DMS79 treated with DMSO at 0.1 percent for 48 hours (cell line): ENCODE data around the gene GOLGA6A.
"Not testable (repeated sequence)": the region's sequence is repeated elsewhere in the genome, so short reads cannot be mapped to it uniquely, and the experiment has no call there.

ENCODE experiments used
- DNase-seq: peaks from one replicate; lab custom pipeline; 2025; lab: John Stamatoyannopoulos, UW

Gene GOLGA6A

GRCh38 chr15:74053517-74053916, 28.8 kb downstream of the GOLGA6A start:
- no peak for DNase-seq

GRCh38 chr15:74052271-74053260, 29.8 kb downstream of the GOLGA6A start:
- DNase-seq = not testable (repeated sequence)

GRCh38 chr15:74050556-74051234, 31.7 kb downstream of the GOLGA6A start:
- no peak for DNase-seq

- no peak for DNase-seq
These were observed 32.2 kb downstream of the GOLGA6A start for GRCh38 chr15:74050127-74050526.

- DNase-seq = no peak
These were observed 36.1 kb downstream of the GOLGA6A start for GRCh38 chr15:74046275-74046674.

- DNase-seq = no peak
These were observed 36.6 kb downstream of the GOLGA6A start for GRCh38 chr15:74045636-74046274.

GRCh38 chr15:74045184-74045583, 37.2 kb downstream of the GOLGA6A start:
- DNase-seq = no peak

- DNase-seq = no peak
These were observed 37.9 kb downstream of the GOLGA6A start for GRCh38 chr15:74044267-74045110.

- DNase-seq = no peak
These were observed 38.7 kb downstream of the GOLGA6A start for GRCh38 chr15:74043425-74044266.

GRCh38 chr15:74042603-74043424, 39.5 kb downstream of the GOLGA6A start:
- DNase-seq = no peak

GRCh38 chr15:74041777-74042435, 40.4 kb downstream of the GOLGA6A start:
- no peak for DNase-seq

- DNase-seq = no peak
These were observed 41.0 kb downstream of the GOLGA6A start for GRCh38 chr15:74041311-74041756.

- no peak for DNase-seq
These were observed 42.1 kb downstream of the GOLGA6A start for GRCh38 chr15:74040109-74040850.

GRCh38 chr15:74039656-74040010, 42.7 kb downstream of the GOLGA6A start:
- no peak for DNase-seq

- DNase-seq = peak; percentile 32
These were observed 43.4 kb downstream of the GOLGA6A start for GRCh38 chr15:74038707-74039655.

GRCh38 chr15:74037171-74038117, 44.9 kb downstream of the GOLGA6A start:
- no peak for DNase-seq
